ENCODE data around the gene AGGF1. TPM values are rescaled to one million over a fixed set of nuclear protein-coding genes. Genes with fewer than 3 reads are reported as not detected.

The AGGF1 gene
- total RNA-seq, 1 experiment from 2014 or later: 15.4 TPM

DNA sequence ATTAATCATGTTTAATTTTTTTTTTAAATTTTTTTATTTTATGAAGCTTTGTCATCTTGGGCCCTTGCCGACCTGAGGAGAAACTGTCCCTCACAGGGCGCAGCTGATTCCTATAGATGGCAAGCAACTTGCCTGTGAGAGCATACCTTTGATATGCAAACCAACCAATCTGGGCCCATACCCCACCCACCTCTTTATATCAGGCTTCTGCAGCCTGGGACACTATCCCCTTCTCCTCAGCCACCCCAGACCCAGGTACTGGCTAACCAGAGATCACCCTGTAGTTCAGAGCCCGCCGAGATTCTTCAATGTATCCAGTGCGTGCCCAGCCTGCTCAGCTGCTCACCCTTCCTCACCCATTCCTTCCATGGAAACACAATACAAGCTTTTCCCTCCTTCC lies 18.7 kb upstream of the AGGF1 start:
- H3K27ac ChIP-seq: no peak overlapping the region
- POLR2A ChIA-PET (ENCODE audit: unreplicated experiment): no interaction called here
- H3K4me1 ChIP-seq (replicated peaks; ENCODE audit: insufficient read depth): no peaks in the 10 kb centered on the region
- DNase-seq: no peak
- no peaks in the 10 kb centered on the region for H3K36me3 ChIP-seq (ENCODE audit: low read depth)
- no peak overlapping the region for H3K4me3 ChIP-seq
- H3K27me3 ChIP-seq (ENCODE audit: insufficient read depth, low read depth): no peaks in the 10 kb centered on the region
- CTCF ChIA-PET: interaction anchor here (0.7 kb wide), 2 partner anchors 152 to 428 kb away, joined by 4 to 5 read pairs; no protein-coding TSS in a partner anchor
- no peaks in the 10 kb centered on the region for H3F3A ChIP-seq (ENCODE audit: insufficient read depth, low read depth)
- H2AFZ ChIP-seq: no peak overlapping the region
- no peak overlapping the region for H3K4me2 ChIP-seq
- H3K9me3 ChIP-seq (ENCODE audit: insufficient read depth, low read depth): no peaks in the 10 kb centered on the region
- BruUV-seq (replicated peaks): no TSS peak
- H3K9me2 ChIP-seq (ENCODE audit: insufficient read depth): no peaks in the 10 kb centered on the region
- no peak for TF ChIP-seq EZH2 (IDR thresholded peaks at IDR 0.05; ENCODE audit: low read depth)
- TF ChIP-seq CTCF (conservative IDR thresholded peaks at IDR 0.05): no peak
- intact Hi-C loops (cut with micrococcal nuclease; ENCODE audit: unreplicated experiment): no loop called here
- no peaks in the 10 kb centered on the region for H4K20me1 ChIP-seq (ENCODE audit: insufficient read depth)
- no peaks in the 10 kb centered on the region for H3K79me2 ChIP-seq (ENCODE audit: low read depth)

- intact Hi-C loops (cut with micrococcal nuclease; ENCODE audit: unreplicated experiment): no loop called here
- Histone ChIP-seq H3K9me2 (ENCODE audit: insufficient read depth) (no peaks in the 10 kb centered on the region), H3K4me1 (replicated peaks; ENCODE audit: insufficient read depth) (no peaks in the 10 kb centered on the region), H3F3A (ENCODE audit: insufficient read depth, low read depth) (no peaks in the 10 kb centered on the region), H3K36me3 (ENCODE audit: low read depth) (no peaks in the 10 kb centered on the region), H4K20me1 (ENCODE audit: insufficient read depth) (no peaks in the 10 kb centered on the region), H3K27ac (no peak overlapping the region), H3K27me3 (ENCODE audit: insufficient read depth, low read depth) (no peaks in the 10 kb centered on the region), H3K4me2 (no peak overlapping the region), H3K4me3 (no peak overlapping the region), H2AFZ (no peak overlapping the region), H3K9me3 (ENCODE audit: insufficient read depth, low read depth) (no peaks in the 10 kb centered on the region), H3K79me2 (ENCODE audit: low read depth) (no peaks in the 10 kb centered on the region)
- TF ChIP-seq EZH2 (IDR thresholded peaks at IDR 0.05; ENCODE audit: low read depth) (no peak), CTCF (conservative IDR thresholded peaks at IDR 0.05) (no peak)
- no TSS peak for BruUV-seq (replicated peaks)
- DNase-seq: peak in 1 of 2 experiments; percentile 43
- POLR2A ChIA-PET (ENCODE audit: unreplicated experiment): no interaction called here
- CTCF ChIA-PET: interaction anchor here (0.7 kb wide), 1 partner anchor 137 kb away, joined by 3 read pairs; no protein-coding TSS in a partner anchor
These were observed 17.6 kb upstream of the AGGF1 start for GRCh38 chr5:77012601-77013000.

DNA sequence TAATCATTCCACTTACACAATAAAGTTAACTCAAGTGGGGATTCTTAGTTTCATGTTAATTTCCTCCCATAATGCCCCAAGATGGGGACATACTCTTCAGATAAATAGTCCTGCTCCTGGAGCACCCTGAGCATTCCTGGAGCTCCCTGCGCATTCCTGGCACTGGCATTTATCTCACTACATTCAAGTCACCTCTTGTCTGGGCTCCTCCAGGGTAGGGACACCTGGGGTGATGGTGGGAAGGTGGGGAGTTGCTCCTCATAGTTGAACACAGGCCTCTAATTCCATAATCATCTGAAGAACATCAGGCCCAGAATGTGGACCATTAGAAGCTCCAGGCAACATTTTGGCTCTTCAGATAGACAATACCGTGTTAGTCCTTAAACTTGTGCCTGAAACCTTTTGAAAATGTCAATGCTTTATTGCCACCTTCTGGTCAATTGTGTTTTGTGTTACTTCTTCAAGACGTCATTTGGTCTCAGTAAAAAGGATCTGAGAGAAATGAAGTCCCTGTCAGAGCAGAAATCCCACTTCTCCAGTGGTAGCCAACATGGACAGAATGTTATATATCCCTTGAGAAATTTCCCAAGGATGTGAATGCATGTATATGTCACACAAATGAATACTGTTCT lies 14.2 kb upstream of the AGGF1 start:
- BruUV-seq (replicated peaks): no TSS peak

More for the DNA sequence above, 14.2 kb upstream of the AGGF1 start:
- POLR2A ChIA-PET (ENCODE audit: unreplicated experiment): interaction anchor here (0.5 to 0.6 kb wide), 2 partner anchors 185 to 1621 kb away, joined by 3 to 13 read pairs; no protein-coding TSS in a partner anchor
- H3F3A ChIP-seq (ENCODE audit: insufficient read depth, low read depth): no peaks in the 10 kb centered on the region
- H2AFZ ChIP-seq: no peak overlapping the region
- H3K27me3 ChIP-seq (ENCODE audit: insufficient read depth, low read depth): no peaks in the 10 kb centered on the region
- H3K27ac ChIP-seq: no peak overlapping the region
- H3K4me3 ChIP-seq: no peak overlapping the region
- H3K36me3 ChIP-seq (ENCODE audit: low read depth): no peaks in the 10 kb centered on the region
- intact Hi-C loops (cut with micrococcal nuclease; ENCODE audit: unreplicated experiment): loop anchor here (1.0 to 2.0 kb wide), 3 partner anchors 148 to 415 kb away; no protein-coding TSS in a partner anchor
- H3K4me1 ChIP-seq (replicated peaks; ENCODE audit: insufficient read depth): no peaks in the 10 kb centered on the region
- CTCF ChIA-PET: interaction anchor here (0.6 to 1.5 kb wide), 2 partner anchors 148 to 198 kb away, joined by 3 to 4 read pairs; no protein-coding TSS in a partner anchor
- no peaks in the 10 kb centered on the region for H3K9me2 ChIP-seq (ENCODE audit: insufficient read depth)
- TF ChIP-seq CTCF (conservative IDR thresholded peaks at IDR 0.05) (peak; percentile 61), EZH2 (IDR thresholded peaks at IDR 0.05; ENCODE audit: low read depth) (no peak)
- H3K9me3 ChIP-seq (ENCODE audit: insufficient read depth, low read depth): no peaks in the 10 kb centered on the region
- no peak overlapping the region for H3K4me2 ChIP-seq
- H3K79me2 ChIP-seq (ENCODE audit: low read depth): no peaks in the 10 kb centered on the region
- DNase-seq: peak in 1 of 2 experiments; percentile 35
- H4K20me1 ChIP-seq (ENCODE audit: insufficient read depth): no peaks in the 10 kb centered on the region

Data from PC-9 (cell line).